Endothelial cell of umbilical vein (primary cell): ENCODE results near the gene SNX19. TPM values are rescaled to one million over a fixed set of nuclear protein-coding genes. Genes with fewer than 3 reads are reported as not detected.

ENCODE experiments used
- BruUV-seq: library from RNA; stranded (reverse); fragments of 400-500 nt; replicated peaks from 2 replicates; lab custom pipeline; 2021; lab: Mats Ljungman, UMichigan
- CTCF ChIA-PET: fragments of 300-600, 350-600 bp; sonication (Branson Sonifier 250); formaldehyde crosslinking; loops from one replicate; lab custom pipeline; 2021; ENCODE audit warnings: antibody characterized with exemption, inconsistent platforms; lab: Charles Lee
- POLR2A ChIA-PET: fragments of 300-600, 350-600 bp; sonication (Branson Sonifier 250); formaldehyde crosslinking; loops from one replicate; lab custom pipeline; 2021; ENCODE audit warnings: antibody characterized with exemption, inconsistent platforms; lab: Charles Lee
- DNase-seq: peaks from one replicate; pipeline ENCODE4 v3.0.0-alpha.2; 2011; ENCODE audit warnings: low read depth, low spot score
- FAIRE-seq: peaks from 2 replicates; lab custom pipeline; 2011; peaks lifted over from hg19 to GRCh38; lab: Jason Lieb, UNC
- H2AFZ ChIP-seq: 2 replicates; pipeline ENCODE4 v1.6.0; 2012; ENCODE audit warnings: low read depth, low read length, control low read depth, inconsistent platforms
- H3K27ac ChIP-seq: 2 replicates; pipeline ENCODE4 v1.5.1; 2011; ENCODE audit warnings: low read depth, mild to moderate bottlenecking, control low read depth, low read length, moderate library complexity; ENCODE audit not compliant: insufficient read depth
- H3K27me3 ChIP-seq, 2 experiments: 2 replicates each; pipeline versions ENCODE4 v1.6.0 to v1.6.1; 2011; ENCODE audit warnings: low read length in 2 of 2, mixed read lengths in 1 of 2; ENCODE audit not compliant: control insufficient read depth in 2 of 2, insufficient read depth in 2 of 2
- H3K36me3 ChIP-seq, 2 experiments: 2 replicates in 1 of 2; 3 replicates in 1 of 2; pipeline ENCODE4 v1.5.1; 2011; ENCODE audit warnings: low read length in 2 of 2, mild to moderate bottlenecking in 1 of 2, moderate library complexity in 1 of 2; ENCODE audit not compliant: control insufficient read depth in 2 of 2, insufficient read depth in 2 of 2; ENCODE audit errors: extremely low read depth in 1 of 2
- H3K4me1 ChIP-seq: 3 replicates; pipeline ENCODE4 v1.5.1; 2011; ENCODE audit warnings: mild to moderate bottlenecking, low read length; ENCODE audit not compliant: control insufficient read depth, insufficient read depth; ENCODE audit errors: extremely low read depth
- H3K4me2 ChIP-seq: 2 replicates; pipeline ENCODE4 v1.6.1; 2011; ENCODE audit warnings: low read length, control low read depth, mixed read lengths; ENCODE audit not compliant: insufficient read depth
- H3K4me3 ChIP-seq, 3 experiments: fragments of 200-600 bp in 1 of 3; sonication (generic), shearing (Covaris generic) in 1 of 3; replicated peaks in 1 of 3; 2 replicates each; pipeline ENCODE4 v1.5.1; 2011 to 2016; ENCODE audit warnings: control low read depth in 3 of 3, low read length in 3 of 3, mild to moderate bottlenecking in 2 of 3, inconsistent platforms in 1 of 3, low read depth in 1 of 3, moderate library complexity in 1 of 3; ENCODE audit not compliant: insufficient read depth in 1 of 3
- H3K79me2 ChIP-seq: 2 replicates; pipeline ENCODE4 v1.6.0; 2012; ENCODE audit warnings: low read length, inconsistent platforms; ENCODE audit not compliant: control insufficient read depth, insufficient read depth
- H3K9ac ChIP-seq: replicated peaks from 2 replicates; pipeline ENCODE3; 2011; ENCODE audit warnings: low read length, control low read depth; ENCODE audit not compliant: insufficient read depth; ENCODE audit errors: extremely low read depth
- H3K9me1 ChIP-seq: replicated peaks from 3 replicates; pipeline ENCODE4 v1.6.0; 2011; ENCODE audit warnings: mild to moderate bottlenecking, low read length; ENCODE audit not compliant: control insufficient read depth, insufficient read depth; ENCODE audit errors: extremely low read depth
- H3K9me3 ChIP-seq: replicated peaks from 2 replicates; pipeline ENCODE4 v1.5.1; 2012; ENCODE audit warnings: low read length, inconsistent platforms; ENCODE audit not compliant: control insufficient read depth, insufficient read depth
- H4K20me1 ChIP-seq: replicated peaks from 2 replicates; pipeline ENCODE3; 2011; ENCODE audit warnings: mild to moderate bottlenecking, low read length; ENCODE audit not compliant: control insufficient read depth, insufficient read depth; ENCODE audit errors: extremely low read depth
- EZH2 ChIP-seq: IDR thresholded peaks from 2 replicates; pipeline ENCODE4 v1.6.1; 2012; ENCODE audit warnings: borderline replicate concordance, low read depth, mild to moderate bottlenecking, moderate library complexity, low read length, inconsistent platforms; ENCODE audit not compliant: severe bottlenecking
- FOS ChIP-seq: IDR thresholded peaks from 2 replicates; pipeline ENCODE4 v1.6.1; 2011; ENCODE audit warnings: mild to moderate bottlenecking, low read length, moderate library complexity, borderline replicate concordance; ENCODE audit not compliant: insufficient read depth
- GATA2 ChIP-seq: IDR thresholded peaks from 2 replicates; pipeline ENCODE4 v1.7.0; 2011; ENCODE audit warnings: low read depth, mild to moderate bottlenecking, moderate library complexity, mixed read lengths, low read length; ENCODE audit not compliant: insufficient read length, insufficient read depth
- JUN ChIP-seq: IDR thresholded peaks from 2 replicates; pipeline ENCODE4 v1.6.1; 2011; ENCODE audit warnings: borderline replicate concordance, low read depth; ENCODE audit not compliant: insufficient read length, insufficient read depth
- MAX ChIP-seq: IDR thresholded peaks from 2 replicates; pipeline ENCODE4 v1.6.1; 2011; ENCODE audit not compliant: insufficient read depth, insufficient read length
- MYC ChIP-seq: IDR thresholded peaks from one replicate; pipeline ENCODE4 v1.6.1; 2011; ENCODE audit warnings: mild to moderate bottlenecking, low read depth, low read length
- POLR2A ChIP-seq: IDR thresholded peaks from 2 replicates; pipeline ENCODE4 v1.6.1; 2012; ENCODE audit warnings: low read depth, mild to moderate bottlenecking, control low read depth, low read length
- POLR2AphosphoS5 ChIP-seq: IDR thresholded peaks from 2 replicates; pipeline ENCODE4 v1.6.1; 2012; ENCODE audit warnings: low read depth, mild to moderate bottlenecking, control low read depth, low read length, moderate library complexity; ENCODE audit not compliant: insufficient read depth
- dilution Hi-C: fragments of 300-500 bp; cut with MboI; formaldehyde crosslinking; loops from one replicate; pipeline ENCODE4 v1.15.0; 2019; ENCODE audit warnings: low sequenced_read_pairs; ENCODE audit not compliant: extremely low pct_ligation_motif_present
- intact Hi-C: fragments of 100-400 bp; cut with micrococcal nuclease; formaldehyde crosslinking; loops from one replicate; pipeline ENCODE4 v1.10.0; 2022
- polyA plus RNA-seq, 4 experiments: library from polyadenylated mRNA; depleted of rRNA in 3 of 4; stranded (reverse) in 3 of 4; unstranded in 1 of 4; fragments of >200 nt; gene quantifications; 2 replicates each; pipeline versions ENCODE4 v1.2.1 to v1.2.3, GENCODE V29; 2011 to 2012; ENCODE audit warnings: missing spikeins in 1 of 4
- total RNA-seq: library from RNA; stranded (reverse); gene quantifications from 2 replicates; pipeline ENCODE4 v1.2.3, GENCODE V29; 2021
- TF ChIP-seq, protein P1 (sequence below), 2 donors: IDR thresholded peaks; 1 replicate in 1 of 2; 2 replicates in 1 of 2; pipeline ENCODE4 v1.5.1; 2011; ENCODE audit warnings: low read length in 2 of 2, mild to moderate bottlenecking in 2 of 2, moderate library complexity in 2 of 2, control low read depth in 1 of 2, inconsistent platforms in 1 of 2, low read depth in 1 of 2; ENCODE audit not compliant: insufficient read depth in 1 of 2; ENCODE audit errors: extremely low read depth in 1 of 2

The SNX19 gene
- total and polyA plus RNA-seq, 2 donors (not counting 3 experiments of a cell fraction or from before 2014, with no cell fraction given), result 37.4 to 49.8 TPM

- Histone ChIP-seq H3K9me1 (no peaks in the 10 kb centered on the region), H3K4me3 (no peak overlapping the region), H3K4me1 (no peaks in the 10 kb centered on the region), H3K9ac (no peak overlapping the region), H3K79me2 (no peaks in the 10 kb centered on the region), H3K27ac (no peak overlapping the region), H2AFZ (no peak overlapping the region), H3K4me2 (no peak overlapping the region), H3K27me3 (peaks cover 2 to 10% of the 10 kb centered on the region in 2 experiments), H3K36me3 (no peaks in the 10 kb centered on the region), H4K20me1 (no peaks in the 10 kb centered on the region), H3K9me3 (no peaks in the 10 kb centered on the region)
- ChIA-PET CTCF (interaction anchor here (2.2 kb wide), 1 partner anchor 398 kb away, joined by 7 read pairs; no protein-coding TSS in a partner anchor), POLR2A (no interaction called here)
- no TSS peak for BruUV-seq
- dilution Hi-C loops (no loop called here), intact Hi-C loops (no loop called here)
- TF ChIP-seq EZH2 (no peak), GATA2 (no peak), JUN (no peak), POLR2A (no peak), FOS (no peak)
- DNase-seq (no peak), FAIRE-seq (no peak)
These were observed 83.5 kb downstream of the SNX19 start for GRCh38 chr11:130832566-130833425.

DNA sequence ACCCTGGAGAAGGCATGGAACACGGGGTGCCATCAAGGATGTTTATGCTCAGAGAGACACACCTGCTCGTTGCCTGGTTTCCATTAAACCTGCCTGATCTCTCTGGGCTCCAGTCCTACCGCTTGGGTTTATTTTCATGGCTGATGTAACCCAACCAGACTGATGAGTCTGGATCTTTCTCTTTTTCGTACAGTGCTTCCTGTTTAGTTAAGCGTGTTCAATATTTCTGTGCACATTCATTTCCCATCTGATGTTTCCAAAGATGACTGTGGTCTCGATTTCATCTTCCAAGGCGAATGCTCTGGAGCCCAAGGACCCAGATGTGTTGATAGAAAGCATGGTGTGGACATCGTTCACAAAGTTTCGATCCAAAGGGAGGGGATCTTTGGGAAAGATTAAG, 84.3 kb downstream of the SNX19 start:
- H3K4me2 ChIP-seq, result no peak overlapping the region
- dilution Hi-C loops (no loop called here), intact Hi-C loops (no loop called here)
- FAIRE-seq, result no peak
- H3K36me3 ChIP-seq, result no peaks in the 10 kb centered on the region
- no peak overlapping the region for H2AFZ ChIP-seq
- no peak overlapping the region for H3K27ac ChIP-seq
- no TSS peak for BruUV-seq
- no peaks in the 10 kb centered on the region for H3K9me1 ChIP-seq
- H4K20me1 ChIP-seq, result no peaks in the 10 kb centered on the region
- peaks cover 2 to 10% of the 10 kb centered on the region in 2 experiments for H3K27me3 ChIP-seq
- H3K4me3 ChIP-seq, result no peak overlapping the region
- TF ChIP-seq JUN (no peak), POLR2AphosphoS5 (no peak), FOS (no peak), GATA2 (no peak), MYC (no peak), MAX (no peak), EZH2 (no peak), POLR2A (no peak)
- TF ChIP-seq, protein P1, sequence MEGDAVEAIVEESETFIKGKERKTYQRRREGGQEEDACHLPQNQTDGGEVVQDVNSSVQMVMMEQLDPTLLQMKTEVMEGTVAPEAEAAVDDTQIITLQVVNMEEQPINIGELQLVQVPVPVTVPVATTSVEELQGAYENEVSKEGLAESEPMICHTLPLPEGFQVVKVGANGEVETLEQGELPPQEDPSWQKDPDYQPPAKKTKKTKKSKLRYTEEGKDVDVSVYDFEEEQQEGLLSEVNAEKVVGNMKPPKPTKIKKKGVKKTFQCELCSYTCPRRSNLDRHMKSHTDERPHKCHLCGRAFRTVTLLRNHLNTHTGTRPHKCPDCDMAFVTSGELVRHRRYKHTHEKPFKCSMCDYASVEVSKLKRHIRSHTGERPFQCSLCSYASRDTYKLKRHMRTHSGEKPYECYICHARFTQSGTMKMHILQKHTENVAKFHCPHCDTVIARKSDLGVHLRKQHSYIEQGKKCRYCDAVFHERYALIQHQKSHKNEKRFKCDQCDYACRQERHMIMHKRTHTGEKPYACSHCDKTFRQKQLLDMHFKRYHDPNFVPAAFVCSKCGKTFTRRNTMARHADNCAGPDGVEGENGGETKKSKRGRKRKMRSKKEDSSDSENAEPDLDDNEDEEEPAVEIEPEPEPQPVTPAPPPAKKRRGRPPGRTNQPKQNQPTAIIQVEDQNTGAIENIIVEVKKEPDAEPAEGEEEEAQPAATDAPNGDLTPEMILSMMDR (IDR thresholded peaks at IDR 0.05; ENCODE audit: extremely low read depth in 1 of 2, insufficient read depth in 1 of 2, low read depth in 1 of 2, low read length in 2 of 2), result no peak
- H3K9ac ChIP-seq, result no peak overlapping the region
- H3K9me3 ChIP-seq, result no peaks in the 10 kb centered on the region
- no peak for DNase-seq
- H3K79me2 ChIP-seq, result no peaks in the 10 kb centered on the region
- POLR2A ChIA-PET, result no interaction called here
- H3K4me1 ChIP-seq, result no peaks in the 10 kb centered on the region
- CTCF ChIA-PET, result no interaction called here
